Neural progenitor cell (in vitro differentiated cells): ENCODE results near the gene MATN1. TPM values are rescaled to one million over a fixed set of nuclear protein-coding genes. Genes with fewer than 3 reads are reported as not detected.

Source experiments
- DNase-seq: peaks from one replicate; pipeline ENCODE4 v3.0.0-alpha.2; 2016; ENCODE audit warnings: low spot score
- H2AFZ ChIP-seq: fragments of 200-600 bp; sonication (generic); replicated peaks from 2 replicates; pipeline ENCODE4 v1.6.1; 2016; ENCODE audit warnings: antibody characterized with exemption
- H3F3A ChIP-seq: fragments of 200-600 bp; sonication (generic); 2 replicates; pipeline ENCODE4 v1.6.1; 2016; ENCODE audit warnings: antibody characterized with exemption, low read depth
- H3K27ac ChIP-seq: fragments of 200-600 bp; sonication (generic); 2 replicates; pipeline ENCODE4 v1.5.1; 2016; ENCODE audit warnings: mild to moderate bottlenecking
- H3K27me3 ChIP-seq: fragments of 200-600 bp; sonication (generic); 2 replicates; pipeline ENCODE4 v1.6.1; 2016; ENCODE audit warnings: mild to moderate bottlenecking, moderate library complexity
- H3K36me3 ChIP-seq: fragments of 200-600 bp; sonication (generic); 2 replicates; pipeline ENCODE4 v1.5.1; 2016
- H3K4me1 ChIP-seq: fragments of 200-600 bp; sonication (generic); 2 replicates; pipeline ENCODE4 v1.6.1; 2016; ENCODE audit warnings: mixed run types
- H3K4me2 ChIP-seq: fragments of 200-600 bp; sonication (generic); 2 replicates; pipeline ENCODE4 v1.6.1; 2016
- H3K4me3 ChIP-seq: fragments of 200-600 bp; sonication (generic); 2 replicates; pipeline ENCODE4 v1.5.1; 2016
- H3K79me2 ChIP-seq: fragments of 200-600 bp; sonication (generic); 2 replicates; pipeline ENCODE4 v1.6.1; 2016; ENCODE audit warnings: low read depth
- H3K9ac ChIP-seq: fragments of 200-600 bp; sonication (generic); 2 replicates; pipeline ENCODE4 v1.6.1; 2016
- H3K9me3 ChIP-seq: fragments of 200-600 bp; sonication (generic); 2 replicates; pipeline ENCODE4 v1.5.1; 2016; ENCODE audit warnings: low read depth
- H4K20me1 ChIP-seq: fragments of 200-600 bp; sonication (generic); 2 replicates; pipeline ENCODE4 v1.6.1; 2016; ENCODE audit warnings: low read depth
- H3K27ac Mint-ChIP-seq: 3 replicates; pipeline ENCODE4 v1.8.0; 2021; ENCODE audit warnings: mixed read lengths
- H3K27me3 Mint-ChIP-seq: 2 replicates; pipeline ENCODE4 v1.8.0; 2022; ENCODE audit warnings: low read depth, mild to moderate bottlenecking, inconsistent platforms, moderate library complexity, mixed read lengths; ENCODE audit not compliant: insufficient read depth
- H3K36me3 Mint-ChIP-seq: 3 replicates; pipeline ENCODE4 v1.8.0; 2021; ENCODE audit warnings: mixed read lengths
- H3K4me1 Mint-ChIP-seq: 3 replicates; pipeline ENCODE4 v1.8.0; 2021; ENCODE audit warnings: mixed read lengths
- H3K4me3 Mint-ChIP-seq: 3 replicates; pipeline ENCODE4 v1.8.0; 2021; ENCODE audit warnings: mild to moderate bottlenecking, moderate library complexity, mixed read lengths
- H3K9me3 Mint-ChIP-seq: 3 replicates; pipeline ENCODE4 v1.8.0; 2020; ENCODE audit warnings: mixed read lengths
- CTCF ChIP-seq: fragments of 200-600 bp; sonication (generic); IDR thresholded peaks from 2 replicates; pipeline ENCODE4 v1.5.1; 2017; ENCODE audit warnings: antibody characterized with exemption, mild to moderate bottlenecking
- EZH2 ChIP-seq: fragments of 200-600 bp; sonication (generic); IDR thresholded peaks from 2 replicates; pipeline ENCODE4 v1.6.1; 2017; ENCODE audit warnings: antibody characterized with exemption, mild to moderate bottlenecking, moderate library complexity
- EZH2phosphoT487 ChIP-seq: fragments of 200-600 bp; sonication (generic); IDR thresholded peaks from 2 replicates; pipeline ENCODE4 v1.6.1; 2017; ENCODE audit warnings: antibody characterized with exemption
- total RNA-seq: library from RNA; depleted of rRNA; stranded (reverse); fragments of >200 nt; gene quantifications from 2 replicates; pipeline ENCODE4 v1.2.3, GENCODE V29; 2015; ENCODE audit warnings: low replicate concordance

MATN1 gene
- total RNA-seq, 1 donor from 2014 or later: not detected

- Mint-ChIP-seq H3K4me1 (peaks cover 13% of the 10 kb centered on the region), H3K27me3 (peaks cover 6% of the 10 kb centered on the region), H3K36me3 (no peaks in the 10 kb centered on the region), H3K4me3 (no peak overlapping the region), H3K9me3 (no peaks in the 10 kb centered on the region), H3K27ac (no peak overlapping the region)
- no peaks in the 10 kb centered on the region for H3K36me3 ChIP-seq
- no peak for DNase-seq
- H3K79me2 ChIP-seq: no peaks in the 10 kb centered on the region
- no peaks in the 10 kb centered on the region for H3K27me3 ChIP-seq
- H3K9me3 ChIP-seq: no peaks in the 10 kb centered on the region
- H3K4me3 ChIP-seq: no peak overlapping the region
- H3K9ac ChIP-seq: no peak overlapping the region
- H3K4me2 ChIP-seq: no peak overlapping the region
- no peak overlapping the region for H2AFZ ChIP-seq
- no peaks in the 10 kb centered on the region for H4K20me1 ChIP-seq
- no peak overlapping the region for H3K27ac ChIP-seq
- H3K4me1 ChIP-seq: no peaks in the 10 kb centered on the region
- TF ChIP-seq EZH2 (no peak), CTCF (no peak), EZH2phosphoT487 (no peak)
- H3F3A ChIP-seq: no peaks in the 10 kb centered on the region
Observed at GRCh38 chr1:30738040-30738714, 14.8 kb upstream of the MATN1 start.

- no peaks in the 10 kb centered on the region for H3K79me2 ChIP-seq
- H3K4me1 ChIP-seq: peaks cover 6% of the 10 kb centered on the region
- Mint-ChIP-seq H3K4me3 (no peak overlapping the region), H3K4me1 (peaks cover 15% of the 10 kb centered on the region), H3K27me3 (peaks cover 6% of the 10 kb centered on the region), H3K27ac (no peak overlapping the region), H3K9me3 (no peaks in the 10 kb centered on the region), H3K36me3 (no peaks in the 10 kb centered on the region)
- H3K9ac ChIP-seq: no peak overlapping the region
- H3K27ac ChIP-seq: no peak overlapping the region
- no peaks in the 10 kb centered on the region for H3K9me3 ChIP-seq
- TF ChIP-seq CTCF (no peak), EZH2 (no peak), EZH2phosphoT487 (no peak)
- no peaks in the 10 kb centered on the region for H4K20me1 ChIP-seq
- H3K36me3 ChIP-seq: no peaks in the 10 kb centered on the region
- no peak for DNase-seq
- no peaks in the 10 kb centered on the region for H3F3A ChIP-seq
- no peaks in the 10 kb centered on the region for H3K27me3 ChIP-seq
- H3K4me2 ChIP-seq: no peak overlapping the region
- no peak overlapping the region for H3K4me3 ChIP-seq
- H2AFZ ChIP-seq: no peak overlapping the region
Observed at GRCh38 chr1:30737357-30738039, 14.1 kb upstream of the MATN1 start.

DNA sequence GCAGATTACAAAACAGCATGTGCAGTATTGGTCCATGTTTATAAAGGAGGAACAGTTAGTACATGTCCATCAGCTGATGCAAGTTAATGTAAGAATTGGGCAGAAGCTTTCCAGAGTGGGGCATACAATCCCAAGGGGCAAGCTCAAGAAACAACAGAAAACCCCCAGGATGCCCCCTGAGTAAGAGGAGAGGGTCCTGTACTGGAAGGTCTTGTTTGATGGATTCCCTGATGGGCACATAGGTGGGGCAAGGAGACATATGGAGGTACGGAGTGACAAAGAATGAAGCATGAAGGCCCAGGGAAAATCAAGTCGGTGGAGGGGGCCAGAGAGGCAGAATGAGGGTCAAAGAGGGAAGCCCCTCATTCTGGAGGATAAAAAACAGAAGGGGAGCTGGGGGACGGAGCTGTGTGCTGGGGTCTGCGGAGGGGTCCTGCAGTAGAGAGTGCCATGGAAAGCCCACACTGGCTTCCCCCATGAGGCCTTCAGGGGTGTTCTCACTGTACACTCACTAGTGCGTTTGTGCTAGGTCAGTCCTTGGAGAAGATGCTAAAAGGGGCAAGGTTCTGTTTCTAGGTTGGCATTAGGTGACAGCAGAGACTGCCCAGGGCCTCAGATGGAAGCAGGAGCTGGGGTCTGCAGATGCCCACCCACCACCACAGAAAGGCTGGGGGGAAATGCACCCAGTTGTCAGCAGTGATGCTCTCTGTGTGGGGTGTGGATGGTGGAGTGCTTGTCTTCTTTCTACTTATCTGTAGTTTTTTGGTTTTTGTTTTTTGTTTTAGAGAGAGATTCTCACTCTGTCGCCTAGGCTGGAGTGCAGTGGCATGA lies 12.5 kb upstream of the MATN1 start:
- peaks cover 6% of the 10 kb centered on the region for H3K27me3 Mint-ChIP-seq
- H3K4me3 Mint-ChIP-seq: no peak overlapping the region
- no peak overlapping the region for H3K27ac Mint-ChIP-seq

More for the DNA sequence above, 12.5 kb upstream of the MATN1 start:
- H3K9ac ChIP-seq: no peak overlapping the region
- TF ChIP-seq EZH2: no peak
- H3K27ac ChIP-seq: no peak overlapping the region
- H3K79me2 ChIP-seq: no peaks in the 10 kb centered on the region
- H3K9me3 ChIP-seq: no peaks in the 10 kb centered on the region
- no peaks in the 10 kb centered on the region for H3K27me3 ChIP-seq
- H3K4me2 ChIP-seq: no peak overlapping the region
- H2AFZ ChIP-seq: no peak overlapping the region
- DNase-seq: no peak
- H3K4me3 ChIP-seq: no peak overlapping the region
- H3K9me3 Mint-ChIP-seq: no peaks in the 10 kb centered on the region
- no peaks in the 10 kb centered on the region for H3K36me3 ChIP-seq
- H3F3A ChIP-seq: no peaks in the 10 kb centered on the region
- H3K36me3 Mint-ChIP-seq: no peaks in the 10 kb centered on the region
- H3K4me1 Mint-ChIP-seq: peaks cover 13% of the 10 kb centered on the region
- peaks cover 8% of the 10 kb centered on the region for H3K4me1 ChIP-seq
- no peaks in the 10 kb centered on the region for H4K20me1 ChIP-seq
